NCI-H1930 (cell line): ENCODE results near the gene CHEK1.
"Not testable (repeated sequence)": the region's sequence is repeated elsewhere in the genome, so short reads cannot be mapped to it uniquely, and the experiment has no call there.

Experiments
- DNase-seq, 2 experiments: peaks; one replicate each; lab custom pipeline; 2025; lab: John Stamatoyannopoulos, UW

Gene CHEK1

DNA sequence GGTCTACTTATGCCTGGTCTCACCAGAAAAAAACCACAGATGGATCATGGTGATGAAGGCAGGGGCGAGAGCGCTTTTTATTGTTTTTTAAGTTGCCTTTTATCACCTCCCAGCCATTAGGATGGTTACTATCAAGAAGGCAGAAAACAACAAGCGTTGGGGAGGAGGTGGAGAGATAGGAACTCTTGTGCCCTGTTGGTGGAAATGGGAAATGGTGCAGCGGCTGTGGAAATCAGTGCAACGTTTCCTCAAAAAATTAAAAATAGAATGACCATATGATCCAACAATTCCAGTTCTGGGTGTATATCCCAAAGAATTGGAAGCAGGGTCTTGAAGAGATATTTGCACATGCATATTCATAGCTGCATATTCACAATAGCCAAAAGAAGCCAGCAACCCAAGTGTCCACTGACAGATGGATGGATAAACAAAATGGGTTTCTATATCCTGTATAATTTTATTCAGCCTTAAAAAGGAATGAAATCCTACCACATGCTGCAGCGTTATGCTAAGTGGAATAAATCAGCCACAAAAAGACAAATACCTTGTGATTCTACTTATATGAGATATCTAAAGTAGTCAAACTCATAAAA is 76.2 kb downstream of the CHEK1 start:
- no peak for DNase-seq

DNA sequence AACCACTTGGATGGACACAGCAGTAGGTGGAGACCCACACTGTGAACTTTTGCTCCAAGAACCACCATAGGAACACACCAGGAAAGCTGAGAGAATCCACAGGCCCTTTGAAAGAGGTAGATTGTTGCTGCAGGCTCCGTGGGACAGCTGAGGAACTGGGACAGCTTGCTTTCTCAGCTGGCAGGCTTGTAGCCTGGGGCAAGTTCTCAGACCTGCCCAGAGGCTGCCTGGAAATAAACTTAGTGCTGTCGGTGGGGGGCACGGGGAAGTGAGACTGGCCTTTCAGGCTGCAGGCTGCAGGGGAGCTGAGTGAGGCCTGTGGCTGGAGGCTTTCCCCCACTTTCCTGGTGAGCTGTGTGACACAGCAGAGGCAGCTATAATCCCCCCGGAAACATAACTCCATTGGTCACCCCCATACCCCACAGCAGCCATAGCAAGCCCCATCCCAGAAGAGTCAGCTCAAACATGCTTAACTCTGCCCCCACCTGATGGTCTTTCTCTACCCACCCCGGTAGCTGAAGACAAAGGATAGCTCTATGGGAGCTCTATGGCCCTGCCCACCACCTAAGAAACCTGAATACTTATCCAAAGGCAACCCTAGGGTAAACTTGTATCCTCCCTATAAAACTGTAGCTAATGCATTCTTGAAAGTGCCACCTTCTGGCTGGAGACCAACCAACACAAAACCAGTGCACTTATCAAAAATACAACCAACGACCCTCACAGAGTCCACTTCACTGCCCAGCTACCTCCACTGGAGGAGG is 77.1 kb downstream of the CHEK1 start:
- DNase-seq: no peak

DNA sequence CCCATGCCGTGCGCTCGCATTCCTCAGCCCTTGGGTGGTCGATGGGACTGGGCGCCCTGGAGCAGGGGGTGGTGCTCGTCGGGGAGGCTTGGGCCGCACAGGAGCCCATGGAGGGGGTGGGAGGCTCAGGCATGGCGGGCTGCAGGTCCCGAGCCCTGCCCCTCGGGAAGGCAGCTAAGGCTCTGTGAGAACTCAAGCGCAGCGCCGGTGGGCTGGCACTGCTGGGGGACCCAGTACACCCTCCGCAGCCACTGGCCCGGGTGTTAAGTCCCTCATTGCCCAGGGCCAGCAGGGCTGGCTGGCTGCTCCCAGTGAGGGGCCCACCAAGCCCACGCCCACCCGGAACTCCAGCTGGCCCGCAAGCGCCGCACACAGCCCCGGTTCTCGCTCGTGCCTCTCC is 79.7 kb downstream of the CHEK1 start:
- DNase-seq: not testable (repeated sequence)

DNA sequence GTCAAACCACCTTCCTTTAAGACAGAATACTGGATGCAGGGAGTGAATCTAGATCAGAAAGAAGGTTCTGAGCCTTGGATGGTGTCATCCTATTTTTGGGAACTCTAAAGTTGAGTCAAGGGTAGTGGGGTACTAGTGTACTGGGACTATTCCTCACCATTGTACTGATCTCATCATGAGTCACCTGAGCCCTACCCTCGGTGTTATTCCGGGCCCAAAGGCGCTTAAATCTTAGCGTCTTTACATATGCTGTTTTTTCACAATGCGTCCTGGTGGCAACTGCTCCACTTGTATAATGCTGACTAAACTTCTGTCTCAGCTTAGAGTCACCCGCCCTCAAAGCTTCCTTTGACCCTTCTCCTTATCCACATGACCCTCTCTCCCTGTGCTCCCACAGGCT is 95.8 kb downstream of the CHEK1 start:
- no peak for DNase-seq

- no peak for DNase-seq
Observed at GRCh38 chr11:125724125-125724524, 99.2 kb downstream of the CHEK1 start.
